Measurements from ENCODE around the gene ATP23. TPM values are rescaled to one million over a fixed set of nuclear protein-coding genes. Genes with fewer than 3 reads are reported as not detected.

ATP23 gene
- total RNA-seq, 1 donor from 2014 or later: 7.4 TPM

DNA sequence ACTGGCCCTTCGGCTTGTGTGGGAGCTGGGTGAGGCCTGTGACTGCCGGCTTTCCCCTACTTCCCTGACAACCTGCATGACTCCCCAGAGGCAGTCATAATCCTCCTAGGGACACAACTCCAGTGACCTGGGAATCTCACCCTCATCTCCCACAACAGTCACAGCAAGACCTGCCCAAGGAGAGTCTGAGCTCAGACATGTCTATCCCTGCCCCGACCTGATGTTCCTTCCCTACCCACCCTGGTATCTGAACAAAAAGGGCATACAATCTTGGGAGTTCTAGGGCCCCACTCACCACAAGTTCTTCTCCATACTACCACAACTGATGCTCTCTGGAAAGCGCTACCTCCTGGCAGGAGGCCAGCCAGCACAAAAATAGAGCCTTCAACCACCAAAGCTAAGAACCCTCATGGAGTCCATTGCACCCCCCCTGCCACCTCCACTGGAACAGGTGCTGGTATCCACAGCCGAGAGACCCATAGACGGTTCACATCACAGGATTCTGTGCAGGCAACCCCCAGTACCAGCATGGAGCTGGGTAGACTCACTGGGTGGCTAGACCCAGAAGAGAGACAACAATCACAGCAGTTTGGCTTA lies 16.8 kb downstream of the ATP23 start:
- no peak for DNase-seq
- Histone ChIP-seq H3K27ac (replicated peaks) (no peak overlapping the region), H3K9me3 (replicated peaks) (peaks cover 37% of the 10 kb centered on the region), H3K4me1 (no peaks in the 10 kb centered on the region), H3K27me3 (ENCODE audit: low read depth) (no peaks in the 10 kb centered on the region), H3K4me3 (no peak overlapping the region), H3K36me3 (peaks cover 47% of the 10 kb centered on the region)
- TF ChIP-seq, protein P1, sequence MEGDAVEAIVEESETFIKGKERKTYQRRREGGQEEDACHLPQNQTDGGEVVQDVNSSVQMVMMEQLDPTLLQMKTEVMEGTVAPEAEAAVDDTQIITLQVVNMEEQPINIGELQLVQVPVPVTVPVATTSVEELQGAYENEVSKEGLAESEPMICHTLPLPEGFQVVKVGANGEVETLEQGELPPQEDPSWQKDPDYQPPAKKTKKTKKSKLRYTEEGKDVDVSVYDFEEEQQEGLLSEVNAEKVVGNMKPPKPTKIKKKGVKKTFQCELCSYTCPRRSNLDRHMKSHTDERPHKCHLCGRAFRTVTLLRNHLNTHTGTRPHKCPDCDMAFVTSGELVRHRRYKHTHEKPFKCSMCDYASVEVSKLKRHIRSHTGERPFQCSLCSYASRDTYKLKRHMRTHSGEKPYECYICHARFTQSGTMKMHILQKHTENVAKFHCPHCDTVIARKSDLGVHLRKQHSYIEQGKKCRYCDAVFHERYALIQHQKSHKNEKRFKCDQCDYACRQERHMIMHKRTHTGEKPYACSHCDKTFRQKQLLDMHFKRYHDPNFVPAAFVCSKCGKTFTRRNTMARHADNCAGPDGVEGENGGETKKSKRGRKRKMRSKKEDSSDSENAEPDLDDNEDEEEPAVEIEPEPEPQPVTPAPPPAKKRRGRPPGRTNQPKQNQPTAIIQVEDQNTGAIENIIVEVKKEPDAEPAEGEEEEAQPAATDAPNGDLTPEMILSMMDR (IDR thresholded peaks at IDR 0.05; ENCODE audit: borderline replicate concordance): no peak
- intact Hi-C loops (cut with micrococcal nuclease): no loop called here

DNA sequence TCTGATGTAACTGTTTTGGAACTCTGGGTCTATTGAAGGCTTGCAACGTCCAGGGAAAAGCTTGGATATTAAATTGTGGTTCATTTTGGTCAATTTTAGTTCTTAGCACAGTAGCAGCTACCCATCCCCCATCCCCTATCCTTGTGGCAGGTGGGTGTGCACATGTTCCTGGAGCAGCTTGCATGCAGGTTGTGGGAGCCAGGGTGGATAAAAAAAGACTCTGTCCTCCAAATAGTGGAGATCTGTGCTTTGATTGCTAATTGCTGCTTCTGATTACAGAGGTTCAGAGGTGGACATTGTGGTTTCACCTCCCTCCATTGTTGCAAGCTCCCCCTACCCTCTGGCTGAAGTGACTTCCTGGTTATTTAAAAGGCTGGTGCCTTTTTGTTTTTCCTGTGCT lies 23.1 kb downstream of the ATP23 start:
- intact Hi-C loops (cut with micrococcal nuclease): no loop called here
- no peaks in the 10 kb centered on the region for H3K36me3 ChIP-seq
- TF ChIP-seq, protein P1 (IDR thresholded peaks at IDR 0.05; ENCODE audit: borderline replicate concordance): no peak
- H3K4me3 ChIP-seq: no peak overlapping the region
- H3K27me3 ChIP-seq (ENCODE audit: low read depth): no peaks in the 10 kb centered on the region
- no peak for DNase-seq
- H3K4me1 ChIP-seq: no peaks in the 10 kb centered on the region
- H3K9me3 ChIP-seq (replicated peaks): peaks cover 79% of the 10 kb centered on the region
- no peak overlapping the region for H3K27ac ChIP-seq (replicated peaks)

DNA sequence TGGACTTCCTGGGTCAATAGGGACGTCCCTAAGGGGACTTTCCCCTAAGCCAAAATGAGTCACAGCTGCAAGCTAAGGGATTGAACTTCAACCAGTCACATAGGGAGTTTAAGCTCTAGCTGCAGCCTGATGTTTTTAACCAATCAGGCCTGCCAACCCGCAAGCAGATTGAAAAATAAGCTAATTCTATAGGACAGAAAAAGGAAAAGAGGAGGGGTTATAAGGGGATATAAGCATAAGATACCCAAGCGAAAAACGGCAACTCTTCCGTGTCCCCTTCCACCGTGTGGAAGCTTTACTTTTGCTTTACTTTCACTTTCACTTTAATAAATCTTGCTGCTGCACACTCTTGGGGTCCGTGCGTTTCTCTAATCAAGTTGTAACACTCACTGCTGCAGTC lies 24.4 kb downstream of the ATP23 start:
- Histone ChIP-seq H3K36me3 (no peaks in the 10 kb centered on the region), H3K27ac (replicated peaks) (no peak overlapping the region), H3K4me1 (no peaks in the 10 kb centered on the region), H3K9me3 (replicated peaks) (peaks cover 77% of the 10 kb centered on the region), H3K4me3 (no peak overlapping the region), H3K27me3 (ENCODE audit: low read depth) (no peaks in the 10 kb centered on the region)
- TF ChIP-seq, protein P1 (IDR thresholded peaks at IDR 0.05; ENCODE audit: borderline replicate concordance): no peak
- intact Hi-C loops (cut with micrococcal nuclease): no loop called here
- DNase-seq: no peak

DNA sequence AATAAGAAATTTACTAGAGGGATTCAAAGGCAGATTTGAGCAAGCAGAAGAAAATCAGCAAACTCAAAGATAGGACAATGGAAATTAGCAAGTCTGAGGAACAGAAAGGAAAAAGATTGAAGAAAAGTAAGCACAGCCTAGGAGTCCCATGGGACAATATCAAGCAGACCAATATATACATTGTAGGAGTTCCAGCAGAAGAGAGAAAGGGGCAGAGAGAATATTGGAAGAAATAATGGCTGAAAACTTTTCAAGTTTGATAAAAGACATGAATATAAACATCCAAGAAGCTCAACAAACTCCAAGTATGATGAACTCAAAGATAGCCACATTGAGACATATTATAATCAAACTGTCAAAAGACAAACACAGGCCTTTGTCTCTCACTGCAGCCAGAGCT lies 25.2 kb downstream of the ATP23 start:
- Histone ChIP-seq H3K36me3 (no peaks in the 10 kb centered on the region), H3K4me3 (no peak overlapping the region), H3K27me3 (ENCODE audit: low read depth) (no peaks in the 10 kb centered on the region), H3K27ac (replicated peaks) (no peak overlapping the region), H3K4me1 (no peaks in the 10 kb centered on the region), H3K9me3 (replicated peaks) (peaks cover 69% of the 10 kb centered on the region)
- no peak for DNase-seq
- intact Hi-C loops (cut with micrococcal nuclease): no loop called here
- TF ChIP-seq, protein P1 (IDR thresholded peaks at IDR 0.05; ENCODE audit: borderline replicate concordance): no peak

DNA sequence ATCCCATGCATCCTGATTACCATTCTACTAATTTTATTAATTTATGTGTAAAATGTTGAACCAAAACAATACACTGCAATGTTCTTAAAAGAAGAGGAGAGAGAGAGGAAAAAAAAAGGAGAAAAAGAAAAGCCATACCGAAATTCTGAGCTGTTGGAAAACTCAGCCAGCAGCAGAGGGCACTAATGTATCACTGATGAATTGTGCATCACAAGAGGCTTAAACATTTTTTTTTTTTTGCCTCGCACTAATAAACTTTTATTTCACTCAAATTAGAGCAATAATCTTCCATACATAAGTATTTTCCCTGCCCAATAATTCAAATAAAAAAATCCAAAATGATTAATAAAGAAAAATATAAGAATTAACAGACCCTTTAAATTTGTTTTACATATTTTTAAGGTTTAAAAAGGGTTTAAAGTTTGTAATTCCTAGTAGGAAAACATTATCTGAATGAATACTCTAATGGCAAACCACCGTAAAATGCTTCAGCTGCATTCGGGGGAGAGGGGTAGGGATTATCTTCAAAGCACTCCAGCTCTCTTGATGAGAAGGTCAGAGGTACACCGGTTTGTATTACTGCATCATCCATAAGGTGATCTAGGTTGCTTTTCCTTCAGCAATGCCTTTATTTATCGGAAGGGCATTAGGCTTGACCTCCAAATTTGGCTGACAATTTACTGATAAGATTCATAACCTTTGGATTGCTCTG lies 41.9 kb downstream of the ATP23 start:
- Histone ChIP-seq H3K27me3 (ENCODE audit: low read depth) (no peaks in the 10 kb centered on the region), H3K9me3 (replicated peaks) (peaks cover 2% of the 10 kb centered on the region), H3K4me1 (peaks cover 12% of the 10 kb centered on the region), H3K36me3 (no peaks in the 10 kb centered on the region), H3K27ac (replicated peaks) (no peak overlapping the region), H3K4me3 (no peak overlapping the region)
- TF ChIP-seq, protein P1 (IDR thresholded peaks at IDR 0.05; ENCODE audit: borderline replicate concordance): peak; percentile 80
- intact Hi-C loops (cut with micrococcal nuclease): no loop called here
- DNase-seq: no peak

Data from left ventricle myocardium inferior (tissue), 1 donor.